Measurements from ENCODE around the gene ATL2. TPM values are rescaled to one million over a fixed set of nuclear protein-coding genes. Genes with fewer than 3 reads are reported as not detected.
"Not testable (repeated sequence)": the region's sequence is repeated elsewhere in the genome, so short reads cannot be mapped to it uniquely, and the experiment has no call there.

ATL2 gene
- total and polyA plus RNA-seq, 5 donors from 2014 or later = 16.0 to 60.9 (median 24.4) TPM

- Histone ChIP-seq H3K4me1 (ENCODE audit: control insufficient read depth, insufficient read depth, low read length, poor library complexity, severe bottlenecking) (no peaks in the 10 kb centered on the region), H3K27ac (ENCODE audit: insufficient read depth, low read length, poor library complexity, severe bottlenecking) (no peak overlapping the region), H3K36me3 (ENCODE audit: control insufficient read depth, insufficient read depth, low read length) (peaks cover 24% of the 10 kb centered on the region), H3K27me3 (ENCODE audit: control insufficient read depth, insufficient read depth, low read length) (peaks cover 3% of the 10 kb centered on the region), H3K4me3 (ENCODE audit: low read depth, low read length) (no peak overlapping the region), H3K9me3 (ENCODE audit: control insufficient read depth in 2 of 2, low read length in 2 of 2) (no peaks in the 10 kb centered on the region)
- H3K27ac Mint-ChIP-seq = no peak overlapping the region
- H3K27me3 Mint-ChIP-seq = peaks cover 12% of the 10 kb centered on the region
- no peak for DNase-seq
- H3K4me1 Mint-ChIP-seq = peaks cover 0 to 1% (median 0%) of the 10 kb centered on the region in 4 donors
- H3K36me3 Mint-ChIP-seq = peaks cover 10% of the 10 kb centered on the region
- H3K9me3 Mint-ChIP-seq = peaks cover 0 to 2% (median 0%) of the 10 kb centered on the region in 7 donors
- no peak for ATAC-seq (ENCODE audit: low read depth in 2 of 2)
- no peak overlapping the region for H3K4me3 Mint-ChIP-seq
Measured at GRCh38 chr2:38293152-38293865, 83.8 kb downstream of the ATL2 start.

DNA sequence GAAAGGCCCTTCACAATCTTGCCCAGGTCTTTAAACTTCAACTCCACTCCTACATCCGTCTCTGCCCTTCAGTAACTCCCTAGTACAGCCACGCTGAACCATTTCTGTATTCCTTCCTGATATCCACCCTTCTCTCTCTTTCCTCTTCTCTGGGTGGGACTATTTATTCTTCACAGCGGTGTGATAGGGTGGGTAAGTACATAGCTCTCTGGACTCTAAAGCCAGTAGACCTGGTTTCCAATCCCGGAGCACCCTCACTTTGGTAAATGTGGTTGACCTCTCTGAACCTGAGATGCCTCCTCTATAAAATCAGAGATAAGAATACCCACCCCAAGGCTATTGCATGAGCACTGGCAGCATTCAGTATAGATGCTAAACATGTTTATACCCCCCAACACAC, 86.7 kb downstream of the ATL2 start:
- no peaks in the 10 kb centered on the region for H3K36me3 ChIP-seq (ENCODE audit: control insufficient read depth, insufficient read depth, low read length)
- no peak overlapping the region for H3K4me3 Mint-ChIP-seq
- ATAC-seq (ENCODE audit: low read depth in 2 of 2) (no peak), DNase-seq (no peak)
- no peaks in the 10 kb centered on the region for H3K4me1 Mint-ChIP-seq
- no peaks in the 10 kb centered on the region for H3K36me3 Mint-ChIP-seq
- no peak overlapping the region for H3K27ac ChIP-seq (ENCODE audit: insufficient read depth, low read length, poor library complexity, severe bottlenecking)
- H3K9me3 ChIP-seq (ENCODE audit: control insufficient read depth in 2 of 2, low read length in 2 of 2) = no peaks in the 10 kb centered on the region
- no peak overlapping the region for H3K4me3 ChIP-seq (ENCODE audit: low read depth, low read length)
- no peak overlapping the region for H3K27ac Mint-ChIP-seq
- peaks cover 0 to 2% (median 0%) of the 10 kb centered on the region in 7 donors for H3K9me3 Mint-ChIP-seq
- H3K27me3 Mint-ChIP-seq = peaks cover 20% of the 10 kb centered on the region
- H3K4me1 ChIP-seq (ENCODE audit: control insufficient read depth, insufficient read depth, low read length, poor library complexity, severe bottlenecking) = no peaks in the 10 kb centered on the region
- H3K27me3 ChIP-seq (ENCODE audit: control insufficient read depth, insufficient read depth, low read length) = peaks cover 8% of the 10 kb centered on the region

- no peaks in the 10 kb centered on the region for H3K4me1 ChIP-seq (ENCODE audit: control insufficient read depth, insufficient read depth, low read length, poor library complexity, severe bottlenecking)
- peaks cover 39% of the 10 kb centered on the region for H3K27me3 Mint-ChIP-seq
- no peaks in the 10 kb centered on the region for H3K36me3 Mint-ChIP-seq
- H3K4me1 Mint-ChIP-seq = no peaks in the 10 kb centered on the region
- ATAC-seq (ENCODE audit: low read depth in 2 of 2) (no peak), DNase-seq (no peak)
- no peak overlapping the region for H3K27ac Mint-ChIP-seq
- no peak overlapping the region for H3K27ac ChIP-seq (ENCODE audit: insufficient read depth, low read length, poor library complexity, severe bottlenecking)
- H3K4me3 ChIP-seq (ENCODE audit: low read depth, low read length) = no peak overlapping the region
- H3K9me3 ChIP-seq (ENCODE audit: control insufficient read depth in 2 of 2, low read length in 2 of 2) = no peaks in the 10 kb centered on the region
- no peak overlapping the region for H3K4me3 Mint-ChIP-seq
- no peaks in the 10 kb centered on the region for H3K36me3 ChIP-seq (ENCODE audit: control insufficient read depth, insufficient read depth, low read length)
- peaks cover 0 to 1% (median 0%) of the 10 kb centered on the region in 7 donors for H3K9me3 Mint-ChIP-seq
- H3K27me3 ChIP-seq (ENCODE audit: control insufficient read depth, insufficient read depth, low read length) = peaks cover 11% of the 10 kb centered on the region
Measured at GRCh38 chr2:38284971-38285370, 92.1 kb downstream of the ATL2 start.

- H3K9me3 Mint-ChIP-seq = no peaks in the 10 kb centered on the region
Measured at GRCh38 chr2:38281095-38281742, 95.9 kb downstream of the ATL2 start.

DNA sequence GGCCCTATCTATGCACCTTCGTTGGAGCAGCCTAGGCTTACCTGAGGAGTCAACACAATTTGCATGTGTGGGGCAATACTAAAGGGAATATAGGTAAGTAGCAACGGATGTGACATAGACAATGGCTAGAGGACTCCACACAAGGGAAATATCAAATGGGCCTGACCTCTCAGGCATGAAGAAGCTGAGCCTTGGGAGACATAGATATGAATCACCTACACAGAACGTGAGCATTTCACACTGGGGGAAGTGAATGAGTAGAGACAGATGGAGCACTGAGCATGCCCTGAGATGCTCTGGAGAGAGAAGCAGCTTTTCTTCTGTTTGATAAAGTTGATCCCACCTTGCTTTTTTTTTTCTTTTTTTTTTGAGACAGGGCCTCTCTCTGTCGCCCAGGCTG, 97.9 kb downstream of the ATL2 start:
- Histone ChIP-seq H3K27ac (ENCODE audit: insufficient read depth, low read length, poor library complexity, severe bottlenecking) (no peak overlapping the region), H3K4me1 (ENCODE audit: control insufficient read depth, insufficient read depth, low read length, poor library complexity, severe bottlenecking) (no peaks in the 10 kb centered on the region), H3K9me3 (ENCODE audit: control insufficient read depth in 2 of 2, low read length in 2 of 2) (no peaks in the 10 kb centered on the region), H3K4me3 (ENCODE audit: low read depth, low read length) (no peak overlapping the region), H3K36me3 (ENCODE audit: control insufficient read depth, insufficient read depth, low read length) (no peaks in the 10 kb centered on the region), H3K27me3 (ENCODE audit: control insufficient read depth, insufficient read depth, low read length) (peaks cover 3% of the 10 kb centered on the region)
- Mint-ChIP-seq H3K4me1 (no peaks in the 10 kb centered on the region), H3K4me3 (no peak overlapping the region), H3K27ac (peak overlapping the region in 1 of 3 donors; percentile 25), H3K9me3 (no peaks in the 10 kb centered on the region), H3K27me3 (peaks cover 12% of the 10 kb centered on the region), H3K36me3 (no peaks in the 10 kb centered on the region)
- ATAC-seq (ENCODE audit: low read depth in 2 of 2) (no peak), DNase-seq (no peak)

More at GRCh38 chr2:38281095-38281742, 95.9 kb downstream of the ATL2 start:
- no peak overlapping the region for H3K4me3 Mint-ChIP-seq
- Histone ChIP-seq H3K4me3 (ENCODE audit: low read depth, low read length) (no peak overlapping the region), H3K4me1 (ENCODE audit: control insufficient read depth, insufficient read depth, low read length, poor library complexity, severe bottlenecking) (no peaks in the 10 kb centered on the region), H3K36me3 (ENCODE audit: control insufficient read depth, insufficient read depth, low read length) (no peaks in the 10 kb centered on the region), H3K27ac (ENCODE audit: insufficient read depth, low read length, poor library complexity, severe bottlenecking) (no peak overlapping the region), H3K27me3 (ENCODE audit: control insufficient read depth, insufficient read depth, low read length) (peaks cover 3% of the 10 kb centered on the region), H3K9me3 (ENCODE audit: control insufficient read depth in 2 of 2, low read length in 2 of 2) (no peaks in the 10 kb centered on the region)
- no peak for ATAC-seq (ENCODE audit: low read depth in 2 of 2)
- DNase-seq = no peak
- H3K27ac Mint-ChIP-seq = no peak overlapping the region
- no peaks in the 10 kb centered on the region for H3K36me3 Mint-ChIP-seq
- no peaks in the 10 kb centered on the region for H3K4me1 Mint-ChIP-seq
- peaks cover 18% of the 10 kb centered on the region for H3K27me3 Mint-ChIP-seq

DNA sequence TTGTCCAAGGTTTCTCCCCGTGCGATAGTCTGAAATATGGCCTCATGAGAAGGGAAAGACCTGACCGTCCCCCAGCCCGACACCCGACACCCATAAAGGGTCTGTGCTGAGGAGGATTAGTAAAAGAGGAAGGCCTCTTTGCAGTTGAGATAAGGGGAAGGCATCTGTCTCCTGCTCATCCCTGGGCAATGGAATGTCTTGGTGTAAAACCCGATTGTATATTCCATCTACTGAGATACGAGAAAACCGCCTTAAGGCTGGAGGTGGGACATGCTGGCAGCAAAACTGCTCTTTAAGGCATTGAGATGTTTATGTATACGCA, 99.0 kb downstream of the ATL2 start:
- not testable (repeated sequence) for H3K36me3 Mint-ChIP-seq; H3K9me3 ChIP-seq (ENCODE audit: control insufficient read depth in 2 of 2, low read length in 2 of 2); H3K9me3 Mint-ChIP-seq; H3K4me3 ChIP-seq (ENCODE audit: low read depth, low read length); H3K4me1 Mint-ChIP-seq; H3K27me3 ChIP-seq (ENCODE audit: control insufficient read depth, insufficient read depth, low read length); H3K4me1 ChIP-seq (ENCODE audit: control insufficient read depth, insufficient read depth, low read length, poor library complexity, severe bottlenecking); H3K27ac ChIP-seq (ENCODE audit: insufficient read depth, low read length, poor library complexity, severe bottlenecking); DNase-seq; H3K27ac Mint-ChIP-seq; ATAC-seq (ENCODE audit: low read depth in 2 of 2); H3K36me3 ChIP-seq (ENCODE audit: control insufficient read depth, insufficient read depth, low read length); H3K4me3 Mint-ChIP-seq
- H3K27me3 Mint-ChIP-seq = peaks cover 12% of the 10 kb centered on the region

- no peak overlapping the region for H3K27ac Mint-ChIP-seq
- Histone ChIP-seq H3K4me1 (ENCODE audit: control insufficient read depth, insufficient read depth, low read length, poor library complexity, severe bottlenecking) (no peaks in the 10 kb centered on the region), H3K27ac (ENCODE audit: insufficient read depth, low read length, poor library complexity, severe bottlenecking) (no peak overlapping the region), H3K9me3 (ENCODE audit: control insufficient read depth in 2 of 2, low read length in 2 of 2) (no peaks in the 10 kb centered on the region), H3K36me3 (ENCODE audit: control insufficient read depth, insufficient read depth, low read length) (no peaks in the 10 kb centered on the region), H3K4me3 (ENCODE audit: low read depth, low read length) (no peak overlapping the region), H3K27me3 (ENCODE audit: control insufficient read depth, insufficient read depth, low read length) (peaks cover 3% of the 10 kb centered on the region)
- H3K4me1 Mint-ChIP-seq = no peaks in the 10 kb centered on the region
- H3K27me3 Mint-ChIP-seq = peaks cover 12% of the 10 kb centered on the region
- DNase-seq (peak in 1 of 3 donors; percentile 20), ATAC-seq (ENCODE audit: low read depth in 2 of 2) (no peak)
- no peaks in the 10 kb centered on the region for H3K36me3 Mint-ChIP-seq
- no peak overlapping the region for H3K4me3 Mint-ChIP-seq
- H3K9me3 Mint-ChIP-seq = no peaks in the 10 kb centered on the region
Measured at GRCh38 chr2:38277245-38278116, 99.6 kb downstream of the ATL2 start.
